ENCODE measurements around the gene NDFIP2. TPM values are rescaled to one million over a fixed set of nuclear protein-coding genes. Genes with fewer than 3 reads are reported as not detected.

NDFIP2 gene
- total and polyA plus RNA-seq, 2 experiments from 2014 or later: 28.3 to 28.7 TPM

DNA sequence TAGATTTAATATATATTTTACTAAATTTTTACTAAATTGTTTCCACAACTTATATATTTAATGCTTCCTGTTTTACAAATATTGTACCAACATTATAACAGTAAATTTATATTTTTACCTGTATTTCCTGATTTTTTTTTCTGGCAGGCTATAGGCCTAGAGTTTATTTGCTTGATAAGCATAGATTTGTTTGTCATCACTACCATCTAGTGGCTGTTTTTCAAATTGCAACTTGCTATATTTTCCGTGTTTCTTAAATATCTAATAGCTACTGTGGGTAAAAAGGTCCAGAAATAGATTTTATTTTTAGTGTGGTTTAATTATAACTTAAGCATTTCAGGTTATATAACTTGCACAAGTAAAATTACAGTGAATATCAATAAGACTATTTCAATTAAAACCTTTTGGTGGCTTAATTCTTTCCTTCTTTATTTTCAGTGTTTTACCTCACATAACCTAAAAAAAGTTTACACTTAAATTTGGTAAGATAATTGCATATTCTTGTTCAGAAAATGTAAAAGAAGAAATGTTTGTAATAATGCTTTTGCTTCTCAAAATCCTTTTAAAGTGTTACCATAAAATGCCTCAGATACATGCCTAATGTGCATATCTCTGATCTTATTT is 60.6 kb downstream of the NDFIP2 start:
- Mint-ChIP-seq H3K4me1 (peaks cover 9% of the 10 kb centered on the region), H3K36me3 (ENCODE audit: low read depth) (peaks cover 5% of the 10 kb centered on the region; the same call in 1 of the 3 replicates), H3K27ac (no peak overlapping the region), H3K27me3 (ENCODE audit: insufficient read depth, low read depth, poor library complexity) (no peaks in the 10 kb centered on the region), H3K4me3 (no peak overlapping the region), H3K9me3 (no peaks in the 10 kb centered on the region)
- no peaks in the 10 kb centered on the region for H3K79me2 ChIP-seq (replicated peaks; ENCODE audit: insufficient read depth)
- H3K27me3 ChIP-seq (ENCODE audit: insufficient read depth): no peaks in the 10 kb centered on the region
- peaks cover 11% of the 10 kb centered on the region for H3K4me1 ChIP-seq (ENCODE audit: insufficient read depth)
- no peak overlapping the region for H3K27ac ChIP-seq (ENCODE audit: low read depth)
- TF ChIP-seq CTCF (conservative IDR thresholded peaks at IDR 0.05; ENCODE audit: low read depth in 2 of 2) (peak; percentile 61 to 97), JUNB (IDR thresholded peaks at IDR 0.05; ENCODE audit: unreplicated experiment) (no peak)
- no peak overlapping the region for H2AFZ ChIP-seq
- DNase-seq (ENCODE audit: low spot score) (peak; percentile 70), ATAC-seq (no peak)
- no peaks in the 10 kb centered on the region for H3K36me3 ChIP-seq (ENCODE audit: insufficient read depth)
- H3K9me2 ChIP-seq (ENCODE audit: insufficient read depth): no peaks in the 10 kb centered on the region
- H4K20me1 ChIP-seq (replicated peaks; ENCODE audit: insufficient read depth): no peaks in the 10 kb centered on the region
- H3K4me2 ChIP-seq: no peak overlapping the region
- no peaks in the 10 kb centered on the region for H3F3A ChIP-seq (replicated peaks; ENCODE audit: low read depth)
- no peak overlapping the region for H3K4me3 ChIP-seq

- 0 out of 2 replicates have a peak overlapping the region, but pooled peaks have one; percentile 11 for H3K4me2 ChIP-seq
- H3K4me1 Mint-ChIP-seq: peaks cover 10% of the 10 kb centered on the region
- H3K9me3 Mint-ChIP-seq: no peaks in the 10 kb centered on the region
- no peak for TF ChIP-seq JUNB (IDR thresholded peaks at IDR 0.05; ENCODE audit: unreplicated experiment)
- TF ChIP-seq, protein P1, sequence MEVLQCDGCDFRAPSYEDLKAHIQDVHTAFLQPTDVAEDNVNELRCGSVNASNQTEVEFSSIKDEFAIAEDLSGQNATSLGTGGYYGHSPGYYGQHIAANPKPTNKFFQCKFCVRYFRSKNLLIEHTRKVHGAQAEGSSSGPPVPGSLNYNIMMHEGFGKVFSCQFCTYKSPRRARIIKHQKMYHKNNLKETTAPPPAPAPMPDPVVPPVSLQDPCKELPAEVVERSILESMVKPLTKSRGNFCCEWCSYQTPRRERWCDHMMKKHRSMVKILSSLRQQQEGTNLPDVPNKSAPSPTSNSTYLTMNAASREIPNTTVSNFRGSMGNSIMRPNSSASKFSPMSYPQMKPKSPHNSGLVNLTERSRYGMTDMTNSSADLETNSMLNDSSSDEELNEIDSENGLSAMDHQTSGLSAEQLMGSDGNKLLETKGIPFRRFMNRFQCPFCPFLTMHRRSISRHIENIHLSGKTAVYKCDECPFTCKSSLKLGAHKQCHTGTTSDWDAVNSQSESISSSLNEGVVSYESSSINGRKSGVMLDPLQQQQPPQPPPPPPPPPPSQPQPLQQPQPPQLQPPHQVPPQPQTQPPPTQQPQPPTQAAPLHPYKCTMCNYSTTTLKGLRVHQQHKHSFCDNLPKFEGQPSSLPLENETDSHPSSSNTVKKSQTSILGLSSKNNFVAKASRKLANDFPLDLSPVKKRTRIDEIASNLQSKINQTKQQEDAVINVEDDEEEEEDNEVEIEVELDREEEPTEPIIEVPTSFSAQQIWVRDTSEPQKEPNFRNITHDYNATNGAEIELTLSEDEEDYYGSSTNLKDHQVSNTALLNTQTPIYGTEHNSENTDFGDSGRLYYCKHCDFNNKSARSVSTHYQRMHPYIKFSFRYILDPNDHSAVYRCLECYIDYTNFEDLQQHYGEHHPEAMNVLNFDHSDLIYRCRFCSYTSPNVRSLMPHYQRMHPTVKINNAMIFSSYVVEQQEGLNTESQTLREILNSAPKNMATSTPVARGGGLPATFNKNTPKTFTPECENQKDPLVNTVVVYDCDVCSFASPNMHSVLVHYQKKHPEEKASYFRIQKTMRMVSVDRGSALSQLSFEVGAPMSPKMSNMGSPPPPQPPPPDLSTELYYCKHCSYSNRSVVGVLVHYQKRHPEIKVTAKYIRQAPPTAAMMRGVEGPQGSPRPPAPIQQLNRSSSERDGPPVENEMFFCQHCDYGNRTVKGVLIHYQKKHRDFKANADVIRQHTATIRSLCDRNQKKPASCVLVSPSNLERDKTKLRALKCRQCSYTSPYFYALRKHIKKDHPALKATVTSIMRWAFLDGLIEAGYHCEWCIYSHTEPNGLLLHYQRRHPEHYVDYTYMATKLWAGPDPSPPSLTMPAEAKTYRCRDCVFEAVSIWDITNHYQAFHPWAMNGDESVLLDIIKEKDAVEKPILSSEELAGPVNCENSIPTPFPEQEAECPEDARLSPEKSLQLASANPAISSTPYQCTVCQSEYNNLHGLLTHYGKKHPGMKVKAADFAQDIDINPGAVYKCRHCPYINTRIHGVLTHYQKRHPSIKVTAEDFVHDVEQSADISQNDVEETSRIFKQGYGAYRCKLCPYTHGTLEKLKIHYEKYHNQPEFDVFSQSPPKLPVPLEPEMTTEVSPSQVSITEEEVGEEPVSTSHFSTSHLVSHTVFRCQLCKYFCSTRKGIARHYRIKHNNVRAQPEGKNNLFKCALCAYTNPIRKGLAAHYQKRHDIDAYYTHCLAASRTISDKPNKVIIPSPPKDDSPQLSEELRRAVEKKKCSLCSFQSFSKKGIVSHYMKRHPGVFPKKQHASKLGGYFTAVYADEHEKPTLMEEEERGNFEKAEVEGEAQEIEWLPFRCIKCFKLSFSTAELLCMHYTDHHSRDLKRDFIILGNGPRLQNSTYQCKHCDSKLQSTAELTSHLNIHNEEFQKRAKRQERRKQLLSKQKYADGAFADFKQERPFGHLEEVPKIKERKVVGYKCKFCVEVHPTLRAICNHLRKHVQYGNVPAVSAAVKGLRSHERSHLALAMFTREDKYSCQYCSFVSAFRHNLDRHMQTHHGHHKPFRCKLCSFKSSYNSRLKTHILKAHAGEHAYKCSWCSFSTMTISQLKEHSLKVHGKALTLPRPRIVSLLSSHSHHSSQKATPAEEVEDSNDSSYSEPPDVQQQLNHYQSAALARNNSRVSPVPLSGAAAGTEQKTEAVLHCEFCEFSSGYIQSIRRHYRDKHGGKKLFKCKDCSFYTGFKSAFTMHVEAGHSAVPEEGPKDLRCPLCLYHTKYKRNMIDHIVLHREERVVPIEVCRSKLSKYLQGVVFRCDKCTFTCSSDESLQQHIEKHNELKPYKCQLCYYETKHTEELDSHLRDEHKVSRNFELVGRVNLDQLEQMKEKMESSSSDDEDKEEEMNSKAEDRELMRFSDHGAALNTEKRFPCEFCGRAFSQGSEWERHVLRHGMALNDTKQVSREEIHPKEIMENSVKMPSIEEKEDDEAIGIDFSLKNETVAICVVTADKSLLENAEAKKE (CRISPR knock-in tag; IDR thresholded peaks at IDR 0.05): no peak
- no peak for TF ChIP-seq ETS1 (IDR thresholded peaks at IDR 0.05)
- TF ChIP-seq ZNF114 (CRISPR knock-in tag; IDR thresholded peaks at IDR 0.05): no peak
- TF ChIP-seq EZH2phosphoT487 (IDR thresholded peaks at IDR 0.05; ENCODE audit: unreplicated experiment): no peak
- no peak for TF ChIP-seq NANOG (IDR thresholded peaks at IDR 0.05; ENCODE audit: borderline replicate concordance)
- TF ChIP-seq CREB1 (CRISPR knock-in tag; IDR thresholded peaks at IDR 0.05; ENCODE audit: low read depth): no peak
- TF ChIP-seq EZH2 (IDR thresholded peaks at IDR 0.05; ENCODE audit: low read depth, unreplicated experiment): no peak
- no peak for TF ChIP-seq CTCF (conservative IDR thresholded peaks at IDR 0.05; ENCODE audit: low read depth in 2 of 2)
- no peaks in the 10 kb centered on the region for H3K79me2 ChIP-seq (replicated peaks; ENCODE audit: insufficient read depth)
- H3K36me3 Mint-ChIP-seq (ENCODE audit: low read depth): no peaks in the 10 kb centered on the region
- peak overlapping the region; percentile 5; the same call in 1 of the 2 replicates for H3K27ac ChIP-seq (ENCODE audit: low read depth)
- no peak overlapping the region; the same call in 2 of the 3 replicates for H3K4me3 Mint-ChIP-seq
- no peak overlapping the region for H3K4me3 ChIP-seq
- H3F3A ChIP-seq (replicated peaks; ENCODE audit: low read depth): no peaks in the 10 kb centered on the region
- H3K36me3 ChIP-seq (ENCODE audit: insufficient read depth): no peaks in the 10 kb centered on the region
- no peak overlapping the region for H2AFZ ChIP-seq
- H4K20me1 ChIP-seq (replicated peaks; ENCODE audit: insufficient read depth): no peaks in the 10 kb centered on the region
- ATAC-seq: no peak
- no peaks in the 10 kb centered on the region for H3K27me3 Mint-ChIP-seq (ENCODE audit: insufficient read depth, low read depth, poor library complexity)
- peak overlapping the region; percentile 92 for H3K27ac Mint-ChIP-seq
- peaks cover 7% of the 10 kb centered on the region; the same call in 1 of the 2 replicates for H3K4me1 ChIP-seq (ENCODE audit: insufficient read depth)
- H3K9me2 ChIP-seq (ENCODE audit: insufficient read depth): no peaks in the 10 kb centered on the region
- H3K27me3 ChIP-seq (ENCODE audit: insufficient read depth): no peaks in the 10 kb centered on the region
- DNase-seq (ENCODE audit: low spot score): no peak
Measured at GRCh38 chr13:79543883-79544282, 62.9 kb downstream of the NDFIP2 start.

Measured in GM23338 (cell line).